GM18519 (cell line): ENCODE measurements around the gene GALC.

Experiments
- ATAC-seq: cut with Tn5 transposase; IDR thresholded peaks from one replicate; pipeline ENCODE4 v1.9.1; 2021; ENCODE audit warnings: mild to moderate bottlenecking, moderate library complexity; ENCODE audit not compliant: unreplicated experiment, low FRiP score

Gene GALC

DNA sequence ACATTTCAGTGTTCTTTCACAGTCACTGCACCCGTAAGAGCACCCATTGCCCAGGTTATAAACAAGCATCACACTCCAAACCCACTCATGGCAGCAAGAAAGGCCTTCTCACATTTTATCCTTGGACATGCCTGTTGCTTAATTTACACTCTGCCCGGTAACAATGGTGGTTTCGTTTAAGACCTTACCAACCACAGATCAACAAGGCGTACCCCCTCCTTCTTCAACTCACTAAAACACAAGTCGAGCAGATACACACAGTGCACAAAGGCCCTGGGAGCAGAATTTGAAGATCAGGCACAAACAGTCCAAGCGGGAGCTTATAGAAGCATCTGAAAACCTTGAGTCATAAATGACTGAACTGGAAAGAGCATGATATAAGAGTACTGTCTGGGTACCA, 98.1 kb downstream of the GALC start:
- ATAC-seq = no peak

DNA sequence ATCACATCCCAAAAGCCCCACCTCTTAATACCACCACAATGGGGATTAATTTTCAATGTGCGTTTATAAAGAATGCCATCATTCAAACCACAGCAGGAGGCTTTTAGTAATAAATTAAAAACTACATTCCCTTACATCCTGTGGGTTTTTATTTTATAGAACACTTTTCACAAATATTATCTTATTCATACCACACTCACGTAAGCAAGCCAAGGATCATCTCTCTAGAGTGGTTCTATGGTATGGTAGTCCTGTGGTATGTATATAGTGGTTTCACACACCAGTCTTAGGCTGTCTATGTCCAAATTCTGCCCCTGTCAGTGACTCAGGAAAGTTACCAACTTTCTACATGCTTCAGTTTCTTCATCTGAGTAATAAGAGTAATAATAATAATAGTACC, 100.2 kb downstream of the GALC start:
- no peak for ATAC-seq

DNA sequence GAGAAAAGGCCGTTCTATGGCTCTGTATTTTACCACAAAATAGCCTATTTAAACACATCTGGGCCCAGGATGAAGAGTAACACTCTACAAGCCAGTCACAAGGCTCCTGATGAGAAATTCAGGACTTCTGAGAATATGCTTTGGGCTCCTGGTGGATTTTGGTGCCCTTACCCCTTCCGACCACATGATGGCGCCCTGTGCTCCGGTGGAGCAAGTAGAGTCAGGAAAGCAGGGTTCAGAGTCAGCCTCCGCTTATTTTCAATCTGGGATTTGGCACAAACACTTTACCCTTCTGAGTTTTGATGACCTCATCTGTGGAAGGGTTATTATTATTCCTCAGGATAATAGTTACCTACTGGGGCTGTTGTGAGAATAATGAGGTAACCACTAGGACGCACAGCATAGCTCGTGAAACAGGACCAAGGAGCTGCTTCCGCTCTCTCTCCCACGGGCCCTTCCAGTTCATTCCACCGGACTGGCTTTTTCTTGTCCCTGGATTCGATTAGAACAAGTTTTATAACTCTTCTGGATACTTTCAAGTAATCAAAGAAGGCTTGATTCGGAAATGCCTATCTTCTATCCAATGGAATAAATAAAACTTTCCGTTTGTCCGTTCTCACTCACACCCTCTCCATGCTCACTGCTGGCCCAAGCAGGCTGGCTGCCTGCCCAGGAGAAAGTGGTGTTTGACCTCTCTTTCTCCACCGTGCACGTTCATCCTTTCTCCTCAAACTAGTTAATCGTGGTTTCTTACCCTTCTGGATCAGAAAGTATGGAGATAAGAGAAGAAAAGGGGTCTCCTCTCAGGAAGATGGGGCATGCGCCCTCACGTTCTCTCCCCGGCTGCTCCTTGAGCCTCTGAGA, 104.6 kb downstream of the GALC start:
- no peak for ATAC-seq

DNA sequence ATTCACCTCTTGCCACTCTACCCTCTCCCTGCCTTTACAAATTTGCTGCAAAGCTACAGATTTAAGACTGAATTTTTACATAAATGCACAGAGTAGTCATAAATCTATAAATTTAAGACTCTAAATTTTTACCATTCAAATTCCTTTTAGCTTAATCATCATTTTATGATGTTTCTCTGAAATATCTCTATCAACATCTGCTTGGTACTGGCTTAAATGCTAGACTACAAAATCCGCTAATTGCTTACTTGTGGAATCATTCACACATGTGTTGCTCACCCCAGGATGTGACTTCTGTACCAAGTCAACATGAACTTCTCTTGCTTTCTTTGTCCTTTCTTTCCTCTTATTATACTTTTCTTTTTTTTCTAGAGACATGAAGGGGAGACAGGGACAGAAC, 109.2 kb downstream of the GALC start:
- ATAC-seq = no peak
